GM23338 (cell line): ENCODE results near the gene ENOX1. TPM values are rescaled to one million over a fixed set of nuclear protein-coding genes. Genes with fewer than 3 reads are reported as not detected.

Experiments
- ATAC-seq: fragments of 200-7000 bp; cut with Tn5 transposase; 3 replicates; pipeline ENCODE4 v1.9.1; 2020
- DNase-seq: peaks from one replicate; pipeline ENCODE4 v3.0.0-alpha.2; 2015; ENCODE audit warnings: low spot score
- H2AFZ ChIP-seq: fragments of 200-600 bp; sonication (generic); 2 replicates; pipeline ENCODE4 v1.8.0; 2016; ENCODE audit warnings: antibody characterized with exemption, mild to moderate bottlenecking, moderate library complexity
- H3F3A ChIP-seq: fragments of 200-600 bp; sonication (generic); replicated peaks from 2 replicates; pipeline ENCODE4 v1.8.0; 2017; ENCODE audit warnings: antibody characterized with exemption, mixed run types, low read depth
- H3K27ac ChIP-seq: fragments of 200-600 bp; sonication (generic); 2 replicates; pipeline ENCODE4 v1.6.1; 2016; ENCODE audit warnings: low read depth
- H3K27me3 ChIP-seq: fragments of 200-600 bp; sonication (generic); 2 replicates; pipeline ENCODE4 v1.8.0; 2016; ENCODE audit warnings: mild to moderate bottlenecking, mixed run types, moderate library complexity; ENCODE audit not compliant: insufficient read depth
- H3K36me3 ChIP-seq: fragments of 200-600 bp; sonication (generic); 2 replicates; pipeline ENCODE4 v1.8.0; 2016; ENCODE audit warnings: mild to moderate bottlenecking; ENCODE audit not compliant: insufficient read depth
- H3K4me1 ChIP-seq: fragments of 200-600 bp; sonication (generic); 2 replicates; pipeline ENCODE4 v1.8.0; 2016; ENCODE audit warnings: mild to moderate bottlenecking, moderate library complexity; ENCODE audit not compliant: insufficient read depth
- H3K4me2 ChIP-seq: fragments of 200-600 bp; sonication (generic); 2 replicates; pipeline ENCODE4 v1.7.1; 2017; ENCODE audit warnings: mixed run types
- H3K4me3 ChIP-seq: fragments of 200-600 bp; sonication (generic); 2 replicates; pipeline ENCODE4 v1.6.1; 2016; ENCODE audit warnings: mixed run types
- H3K79me2 ChIP-seq: fragments of 200-600 bp; sonication (generic); replicated peaks from 2 replicates; pipeline ENCODE4 v1.8.0; 2017; ENCODE audit warnings: mild to moderate bottlenecking; ENCODE audit not compliant: insufficient read depth
- H3K9me2 ChIP-seq: fragments of 200-600 bp; sonication (generic); 2 replicates; pipeline ENCODE4 v1.8.0; 2017; ENCODE audit not compliant: insufficient read depth
- H4K20me1 ChIP-seq: fragments of 200-600 bp; sonication (generic); replicated peaks from 2 replicates; pipeline ENCODE4 v1.8.0; 2017; ENCODE audit warnings: mild to moderate bottlenecking; ENCODE audit not compliant: insufficient read depth
- H3K27ac Mint-ChIP-seq: 2 replicates; pipeline ENCODE4 v1.8.0; 2020; ENCODE audit warnings: inconsistent platforms, mild to moderate bottlenecking, moderate library complexity, mixed read lengths
- H3K27me3 Mint-ChIP-seq: 3 replicates; pipeline ENCODE4 v1.8.0; 2022; ENCODE audit warnings: low read depth, mild to moderate bottlenecking, moderate library complexity, mixed read lengths, inconsistent platforms; ENCODE audit not compliant: insufficient read depth, poor library complexity
- H3K36me3 Mint-ChIP-seq: 3 replicates; pipeline ENCODE4 v1.8.0; 2021; ENCODE audit warnings: low read depth, mild to moderate bottlenecking, inconsistent platforms, moderate library complexity, mixed read lengths
- H3K4me1 Mint-ChIP-seq: 3 replicates; pipeline ENCODE4 v1.8.0; 2020; ENCODE audit warnings: mild to moderate bottlenecking, inconsistent platforms, mixed read lengths
- H3K4me3 Mint-ChIP-seq: 3 replicates; pipeline ENCODE4 v1.8.0; 2021; ENCODE audit warnings: moderate library complexity, mild to moderate bottlenecking, inconsistent platforms, mixed read lengths
- H3K9me3 Mint-ChIP-seq: 3 replicates; pipeline ENCODE4 v1.8.0; 2020; ENCODE audit warnings: moderate library complexity, mild to moderate bottlenecking, inconsistent platforms, mixed read lengths
- CREB1 ChIP-seq: fragments of 250-450 bp; sonication (Bioruptor Pico); IDR thresholded peaks from 2 replicates; pipeline ENCODE4 v1.5.0; 2020; ENCODE audit warnings: low read depth, mild to moderate bottlenecking, moderate library complexity
- CTCF ChIP-seq, 2 experiments: fragments of 200-600 bp in 1 of 2; sonication (generic) in 1 of 2; conservative IDR thresholded peaks; 2 replicates each; pipeline versions ENCODE4 v1.5.1 to v1.6.1; 2016 to 2017; ENCODE audit warnings: antibody characterized with exemption in 2 of 2, low read depth in 2 of 2, mild to moderate bottlenecking in 2 of 2, moderate library complexity in 1 of 2
- EZH2 ChIP-seq: fragments of 200-600 bp; sonication (generic); IDR thresholded peaks from one replicate; pipeline ENCODE4 v1.8.0; 2017; ENCODE audit warnings: antibody characterized with exemption, mild to moderate bottlenecking, low read depth; ENCODE audit not compliant: unreplicated experiment
- EZH2phosphoT487 ChIP-seq: fragments of 200-600 bp; sonication (generic); IDR thresholded peaks from one replicate; pipeline ENCODE4 v1.8.1; 2018; ENCODE audit warnings: antibody characterized with exemption; ENCODE audit not compliant: unreplicated experiment
- JUNB ChIP-seq: IDR thresholded peaks from one replicate; pipeline ENCODE4 v1.6.1; 2016; ENCODE audit warnings: antibody characterized with exemption; ENCODE audit not compliant: unreplicated experiment
- NANOG ChIP-seq: IDR thresholded peaks from 2 replicates; pipeline ENCODE4 v1.6.1; 2016; ENCODE audit warnings: antibody characterized with exemption, borderline replicate concordance
- POLR2AphosphoS5 ChIP-seq: IDR thresholded peaks from 2 replicates; pipeline ENCODE4 v1.6.1; 2016; ENCODE audit warnings: antibody characterized with exemption, low read depth
- REST ChIP-seq: IDR thresholded peaks from one replicate; pipeline ENCODE4 v1.6.1; 2018; ENCODE audit warnings: antibody characterized with exemption; ENCODE audit not compliant: unreplicated experiment
- STAT1 ChIP-seq: IDR thresholded peaks from one replicate; pipeline ENCODE4 v1.6.1; 2016; ENCODE audit warnings: antibody characterized with exemption; ENCODE audit not compliant: unreplicated experiment
- ZNF114 ChIP-seq: fragments of 250-450 bp; sonication (Bioruptor Pico); IDR thresholded peaks from 2 replicates; pipeline ENCODE4 v1.5.0; 2020; ENCODE audit warnings: mild to moderate bottlenecking, moderate library complexity
- ZNF331 ChIP-seq: fragments of 250-450 bp; sonication (Bioruptor Pico); IDR thresholded peaks from 2 replicates; pipeline ENCODE4 v1.5.0; 2020; ENCODE audit warnings: low read depth, mild to moderate bottlenecking, moderate library complexity
- ZNF462 ChIP-seq: fragments of 250-450 bp; sonication (Bioruptor Pico); IDR thresholded peaks from 2 replicates; pipeline ENCODE4 v1.5.0; 2020; ENCODE audit warnings: mild to moderate bottlenecking, moderate library complexity
- polyA plus RNA-seq: library from polyadenylated mRNA; unstranded; fragments of >200 nt; fragmentation: Nextera tagmentation; extraction: Ambion mirVana; gene quantifications from 2 replicates; pipeline ENCODE4 v1.2.1, GENCODE V29; 2016
- total RNA-seq: library from RNA; depleted of rRNA; stranded (reverse); fragments of >200 nt; shearing (Covaris generic); gene quantifications from 2 replicates; pipeline ENCODE4 v1.2.3, GENCODE V29; 2014
- TF ChIP-seq, protein P1 (sequence below): IDR thresholded peaks from 2 replicates; pipeline ENCODE4 v1.6.1; 2016; ENCODE audit warnings: antibody characterized with exemption

ENOX1 gene
- total and polyA plus RNA-seq, 2 experiments from 2014 or later, result 0.66 to 0.81 TPM

- H3F3A ChIP-seq, result no peaks in the 10 kb centered on the region
- ATAC-seq, result no peak
- no peak overlapping the region for H3K4me3 Mint-ChIP-seq
- 0 out of 2 replicates have a peak, but pooled peaks cover 3% of the 10 kb centered on the region for H3K9me2 ChIP-seq
- no peaks in the 10 kb centered on the region for H3K4me1 ChIP-seq
- no peak overlapping the region for H3K27ac Mint-ChIP-seq
- H3K36me3 Mint-ChIP-seq, result peaks cover 9% of the 10 kb centered on the region; the same call in 1 of the 3 replicates
- DNase-seq, result no peak
- peaks cover 25% of the 10 kb centered on the region; the same call in 2 of the 3 replicates for H3K9me3 Mint-ChIP-seq
- H3K27me3 Mint-ChIP-seq, result no peaks in the 10 kb centered on the region
- H2AFZ ChIP-seq, result no peak overlapping the region
- no peaks in the 10 kb centered on the region for H4K20me1 ChIP-seq
- H3K4me2 ChIP-seq, result no peak overlapping the region
- no peaks in the 10 kb centered on the region for H3K36me3 ChIP-seq
- H3K79me2 ChIP-seq, result no peaks in the 10 kb centered on the region
- no peak for TF ChIP-seq ZNF114 (CRISPR knock-in tag)
- TF ChIP-seq POLR2AphosphoS5, result no peak
- TF ChIP-seq ZNF331 (CRISPR knock-in tag), result no peak
- TF ChIP-seq, protein P1, sequence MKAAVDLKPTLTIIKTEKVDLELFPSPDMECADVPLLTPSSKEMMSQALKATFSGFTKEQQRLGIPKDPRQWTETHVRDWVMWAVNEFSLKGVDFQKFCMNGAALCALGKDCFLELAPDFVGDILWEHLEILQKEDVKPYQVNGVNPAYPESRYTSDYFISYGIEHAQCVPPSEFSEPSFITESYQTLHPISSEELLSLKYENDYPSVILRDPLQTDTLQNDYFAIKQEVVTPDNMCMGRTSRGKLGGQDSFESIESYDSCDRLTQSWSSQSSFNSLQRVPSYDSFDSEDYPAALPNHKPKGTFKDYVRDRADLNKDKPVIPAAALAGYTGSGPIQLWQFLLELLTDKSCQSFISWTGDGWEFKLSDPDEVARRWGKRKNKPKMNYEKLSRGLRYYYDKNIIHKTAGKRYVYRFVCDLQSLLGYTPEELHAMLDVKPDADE, result no peak
- TF ChIP-seq ZNF462 (CRISPR knock-in tag), result no peak
- no peak for TF ChIP-seq NANOG
- no peak for TF ChIP-seq CTCF (conservative IDR thresholded peaks at IDR 0.05; ENCODE audit: low read depth in 2 of 2)
- no peak for TF ChIP-seq REST
- no peak for TF ChIP-seq EZH2
- no peak for TF ChIP-seq JUNB
- TF ChIP-seq STAT1, result no peak
- TF ChIP-seq EZH2phosphoT487, result no peak
- TF ChIP-seq CREB1 (CRISPR knock-in tag), result no peak
- H3K4me3 ChIP-seq, result no peak overlapping the region
- H3K4me1 Mint-ChIP-seq, result peaks cover 11% of the 10 kb centered on the region
- H3K27ac ChIP-seq, result no peak overlapping the region
- no peaks in the 10 kb centered on the region for H3K27me3 ChIP-seq
These were observed 619.9 kb downstream of the ENOX1 start for GRCh38 chr13:43166644-43167457.
